GM18873 (cell line): ENCODE results near the gene MPP2.
"Not testable (repeated sequence)": the region's sequence is repeated elsewhere in the genome, so short reads cannot be mapped to it uniquely, and the experiment has no call there.

ENCODE experiments used
- ATAC-seq: cut with Tn5 transposase; IDR thresholded peaks from one replicate; pipeline ENCODE4 v1.9.1; 2021; ENCODE audit warnings: mild to moderate bottlenecking, moderate library complexity, moderate number of reproducible peaks; ENCODE audit not compliant: unreplicated experiment, low FRiP score

MPP2 gene

GRCh38 chr17:43907425-43907981, at the start of gene MPP2:
MPP2 (minus strand) TSS chr17:43907536; CDS start chr17:43904460, 3,076 bp downstream.
- no peak for ATAC-seq

GRCh38 chr17:43956222-43956621, 48.9 kb upstream of the MPP2 start:
- ATAC-seq, result no peak

DNA sequence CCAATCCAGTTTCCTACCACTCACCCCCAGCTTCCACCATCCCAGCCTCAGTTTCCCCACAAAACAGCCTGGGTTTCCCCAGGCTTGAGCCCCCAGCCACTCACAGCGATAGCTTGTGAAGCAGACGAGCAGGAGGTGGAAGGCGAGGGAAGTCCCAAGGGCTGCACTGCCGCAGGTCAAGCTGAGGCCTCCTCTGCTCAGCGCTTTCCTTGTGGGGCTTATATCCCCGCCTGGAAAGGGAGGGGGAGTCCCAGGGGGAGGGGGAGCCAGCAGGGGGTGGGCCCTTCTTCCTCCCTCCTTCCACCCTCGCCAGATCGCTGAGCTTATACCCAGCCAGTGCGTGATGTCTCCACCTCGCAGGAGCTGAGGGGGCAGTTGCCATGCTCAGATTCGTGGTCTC, 46.4 kb upstream of the MPP2 start, which contains the start of gene PYY:
Gene PYY, minus strand, starts transcription at position 195 of the 400 bp plus-strand sequence. CDS start 457 bp downstream, outside the sequence.
- no peak for ATAC-seq

- ATAC-seq, result no peak
Measured at GRCh38 chr17:43952724-43953666, 45.7 kb upstream of the MPP2 start.

- no peak for ATAC-seq
Measured at GRCh38 chr17:43952351-43952723, 45.0 kb upstream of the MPP2 start.

DNA sequence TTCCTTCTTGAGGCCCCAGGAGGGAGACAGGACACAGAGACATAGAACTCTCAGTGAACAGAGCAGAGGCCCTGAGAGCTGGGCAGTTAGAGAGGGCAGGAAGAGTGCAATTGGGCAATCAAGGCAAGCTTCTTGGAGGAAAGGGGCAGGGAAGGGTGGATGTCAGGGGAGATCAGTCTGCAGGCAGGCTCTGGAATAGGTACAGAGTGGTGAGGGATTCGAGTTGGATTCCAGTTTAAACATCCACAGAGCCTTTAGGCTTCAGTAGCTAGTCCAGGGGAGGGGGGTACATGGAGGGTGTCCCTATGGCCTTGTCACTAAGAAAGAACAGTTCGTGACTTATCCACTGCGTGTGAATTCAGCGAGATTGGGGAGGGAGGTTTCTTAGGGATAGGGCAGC, 44.4 kb upstream of the MPP2 start:
- no peak for ATAC-seq

GRCh38 chr17:43950554-43950953, 43.2 kb upstream of the MPP2 start:
- no peak for ATAC-seq

GRCh38 chr17:43949781-43950180, 42.4 kb upstream of the MPP2 start:
- no peak for ATAC-seq

GRCh38 chr17:43946781-43947180, 39.4 kb upstream of the MPP2 start:
- ATAC-seq, result no peak

GRCh38 chr17:43945074-43945829, 37.9 kb upstream of the MPP2 start:
- ATAC-seq, result no peak

DNA sequence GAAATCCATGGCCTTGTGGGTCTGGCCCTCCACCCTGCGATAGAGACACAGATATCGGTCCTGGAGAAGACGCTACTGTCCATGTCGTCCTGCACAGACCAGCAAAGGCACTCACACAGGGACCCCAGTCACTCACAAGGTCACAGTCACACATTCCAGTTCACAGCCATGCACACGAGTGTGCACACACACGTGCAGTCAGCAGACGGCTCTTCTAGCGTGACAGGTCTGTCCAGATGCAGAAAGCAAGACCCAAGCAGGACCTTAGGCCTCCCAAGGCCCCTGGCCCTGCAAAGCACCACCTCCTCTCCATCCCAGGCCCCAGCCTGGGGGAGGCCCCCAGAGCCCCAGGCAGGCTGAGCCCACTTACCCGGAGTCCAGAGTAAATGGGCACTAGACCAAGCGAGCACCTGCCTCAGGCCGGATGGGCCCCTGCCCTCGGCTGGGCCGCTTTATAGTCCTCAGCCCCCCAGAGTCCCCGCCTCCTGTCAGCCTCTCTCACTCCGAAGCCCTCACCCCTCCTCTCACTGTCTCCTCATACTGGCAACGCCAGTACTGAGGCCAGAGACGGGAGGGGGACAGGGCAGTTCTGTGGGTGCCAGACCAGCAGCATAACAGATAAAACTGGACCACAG, 34.8 kb upstream of the MPP2 start, which contains the start of gene PPY:
Gene PPY, minus strand, starts transcription at position 426 of the 635 bp plus-strand sequence. CDS start 822 bp downstream, outside the sequence.
- no peak for ATAC-seq

- no peak for ATAC-seq
Measured at GRCh38 chr17:43940630-43941029, 33.3 kb upstream of the MPP2 start.

DNA sequence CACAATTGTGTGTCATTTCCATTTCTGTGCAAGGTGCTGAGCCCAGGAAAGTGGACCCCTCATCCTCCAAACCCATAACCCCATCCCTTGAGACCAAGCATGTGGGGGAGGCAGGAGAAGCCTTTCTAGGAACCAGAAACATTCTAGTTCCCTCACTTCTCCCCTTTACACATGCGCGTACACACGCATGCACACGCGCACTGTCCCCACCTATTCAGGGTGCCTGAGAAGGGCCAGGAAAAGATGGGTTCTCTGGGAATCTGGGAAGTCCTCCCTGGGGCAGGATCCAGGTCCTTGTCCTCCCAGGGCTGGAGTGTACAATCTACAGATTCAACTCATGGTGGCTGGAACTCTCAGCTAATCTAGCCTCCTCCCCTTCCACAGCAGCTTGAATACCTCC, 32.5 kb upstream of the MPP2 start:
- no peak for ATAC-seq

DNA sequence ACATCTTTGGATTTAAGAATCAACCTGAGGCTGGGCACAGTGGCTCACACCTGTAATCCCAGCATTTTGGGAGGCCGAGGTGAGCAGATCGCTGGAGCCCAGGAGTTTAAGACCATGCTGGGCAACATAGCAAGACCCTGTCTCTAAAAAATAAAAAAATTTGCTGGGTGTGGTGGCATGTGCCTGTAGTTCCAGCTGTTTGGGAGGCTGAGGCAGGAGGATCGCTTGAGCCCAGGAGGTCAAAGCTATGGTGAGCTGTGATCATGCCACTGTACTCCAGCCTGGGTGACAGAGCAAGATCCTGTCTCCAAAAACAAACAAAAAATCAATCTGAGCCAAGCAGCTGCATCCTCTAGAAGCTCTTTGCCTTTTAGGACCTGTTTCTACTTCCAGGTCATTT, 32.1 kb upstream of the MPP2 start:
- ATAC-seq, result not testable (repeated sequence)

DNA sequence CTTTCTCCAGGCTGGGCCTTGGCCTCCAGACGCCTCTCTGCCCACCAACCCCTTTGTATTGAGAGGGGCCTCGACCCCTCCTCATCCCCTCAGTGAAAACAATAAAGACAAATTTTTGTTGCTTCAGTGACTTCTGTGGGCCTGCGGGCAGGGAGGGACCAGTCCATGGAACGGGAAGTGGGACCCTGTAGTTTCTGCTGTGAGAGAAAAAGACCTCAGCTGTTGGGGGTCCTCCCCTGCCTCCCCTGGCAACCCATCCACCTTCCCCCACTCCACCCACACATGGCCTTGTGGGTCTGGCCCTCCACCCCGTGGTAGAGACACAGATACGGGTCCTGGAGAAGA, 31.5 kb upstream of the MPP2 start:
- no peak for ATAC-seq

DNA sequence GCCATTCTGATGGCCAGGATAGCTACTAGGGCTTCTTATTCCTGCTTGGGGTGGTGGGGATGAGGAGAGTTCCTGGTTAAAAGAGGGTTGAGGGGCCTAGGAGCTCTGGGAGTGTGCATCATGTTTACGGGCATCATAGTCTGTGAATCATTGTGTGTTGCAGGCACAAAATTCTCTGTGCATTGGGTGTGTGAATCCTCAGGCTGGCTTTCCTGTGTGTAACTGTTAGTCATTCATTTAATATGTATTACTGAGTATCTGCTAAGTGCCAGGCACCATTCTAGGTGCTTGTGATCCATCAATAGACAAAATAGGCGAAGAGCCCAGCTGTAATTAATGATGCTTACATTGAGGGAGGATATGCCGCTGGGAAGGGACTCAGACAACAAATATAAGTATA, 29.1 kb upstream of the MPP2 start:
- ATAC-seq, result no peak

DNA sequence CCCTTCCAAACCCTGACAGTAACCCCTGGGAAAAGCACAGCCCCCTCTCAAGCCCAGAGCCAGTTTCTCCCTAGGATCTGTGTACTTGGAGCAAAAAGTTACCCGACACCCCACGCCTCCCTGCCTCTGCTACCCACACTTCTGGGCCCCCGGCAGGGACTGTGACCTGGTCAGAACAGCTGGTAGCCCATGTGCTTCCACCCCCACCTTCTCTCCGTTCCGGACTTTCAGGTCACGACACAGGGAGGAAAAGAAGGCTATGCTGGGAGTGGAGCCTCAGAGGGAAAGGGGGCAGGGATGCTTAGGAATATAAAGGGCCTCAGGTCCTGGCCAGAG, 28.6 kb upstream of the MPP2 start:
- no peak for ATAC-seq

GRCh38 chr17:43935204-43935925, 28.0 kb upstream of the MPP2 start:
- ATAC-seq, result no peak

DNA sequence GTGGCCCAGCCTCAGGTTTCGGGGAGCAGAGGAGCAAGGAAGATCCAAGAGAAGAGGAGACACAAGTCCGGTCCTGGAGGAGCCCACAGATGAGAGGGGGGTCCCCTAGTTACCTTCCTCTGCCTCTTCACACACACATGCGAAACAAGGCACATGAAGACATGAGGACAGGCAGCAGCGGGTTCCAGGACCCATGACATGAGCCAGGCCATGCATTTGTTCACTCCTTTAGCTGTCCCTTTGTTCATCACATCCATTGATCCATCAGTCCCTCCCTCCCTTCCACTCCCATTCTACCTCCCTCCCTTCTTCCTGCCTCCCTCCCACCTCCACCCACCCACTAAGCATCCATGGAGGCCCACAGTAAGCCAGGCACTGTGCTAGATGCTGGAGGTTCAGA, 25.6 kb upstream of the MPP2 start:
- ATAC-seq, result no peak

DNA sequence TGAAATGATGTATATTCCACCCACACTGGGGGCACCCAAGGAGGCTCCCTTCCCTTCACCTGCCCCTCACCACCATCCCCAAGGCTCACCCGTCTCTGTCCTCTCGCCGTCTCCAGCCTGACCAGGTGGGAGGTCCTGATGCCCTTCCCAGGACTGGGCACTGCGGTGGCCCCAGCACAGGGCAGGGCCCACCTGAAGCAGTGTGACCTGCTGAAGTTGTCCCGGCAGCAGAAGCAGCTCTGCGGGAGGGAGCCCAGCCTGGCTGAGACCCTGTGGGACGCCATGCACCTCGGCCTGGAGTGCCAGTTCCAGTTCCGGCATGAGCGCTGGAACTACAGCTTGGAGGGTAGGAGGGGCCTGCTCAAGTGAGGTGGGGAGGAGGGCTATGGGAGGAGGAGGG, 25.0 kb upstream of the MPP2 start:
- no peak for ATAC-seq
